Psoas muscle (tissue), 8 donors: ENCODE measurements around the gene FRY. TPM values are rescaled to one million over a fixed set of nuclear protein-coding genes. Genes with fewer than 3 reads are reported as not detected.
A peak's percentile ranks its signal among the peaks of the same experiment; 100 is the strongest.

ENCODE experiments used
- ATAC-seq, 4 donors: fragments of 200-7000 bp; cut with Tn5 transposase; one replicate each; pipeline ENCODE4 v1.9.1; 2020; ENCODE audit warnings: moderate library complexity in 3 of 4, mild to moderate bottlenecking in 2 of 4
- DNase-seq, 2 donors: peaks; one replicate each; pipeline ENCODE4 v3.0.0-alpha.2; 2020
- H3K27ac ChIP-seq: fragments of 200-600 bp; one replicate; pipeline ENCODE4 v1.8.0; 2022
- H3K27me3 ChIP-seq, 3 donors: fragments of 200-600 bp in 1 of 3; one replicate each; pipeline versions ENCODE4 v1.6.1 to v1.8.0; 2013 to 2022; ENCODE audit warnings: low read length in 2 of 3, mild to moderate bottlenecking in 2 of 3, moderate library complexity in 1 of 3; ENCODE audit not compliant: insufficient read depth in 3 of 3
- H3K36me3 ChIP-seq, 2 donors: fragments of 200-600 bp in 1 of 2; one replicate each; pipeline versions ENCODE4 v1.6.1 to v1.8.0; 2013 to 2022; ENCODE audit warnings: low read depth in 1 of 2, mild to moderate bottlenecking in 1 of 2, moderate library complexity in 1 of 2; ENCODE audit not compliant: insufficient read depth in 1 of 2
- H3K4me1 ChIP-seq: fragments of 200-600 bp; one replicate; pipeline ENCODE4 v1.8.0; 2022
- H3K4me3 ChIP-seq: fragments of 200-600 bp; one replicate; pipeline ENCODE4 v1.8.0; 2022; ENCODE audit warnings: mild to moderate bottlenecking
- H3K9me3 ChIP-seq: fragments of 200-600 bp; one replicate; pipeline ENCODE4 v1.8.0; 2022
- CTCF ChIP-seq: fragments of 200-600 bp; IDR thresholded peaks from one replicate; pipeline ENCODE4 v1.8.0; 2022; ENCODE audit warnings: antibody characterized with exemption
- WGBS, 3 donors: extraction: QIAGEN DNeasy Blood & Tissue Kit; methylation state at CpG; one replicate each; pipeline versions ENCODE4 v1.1.6 to v1.1.7; 2013; 5-methylcytosine and 5-hydroxymethylcytosine counted together
- intact Hi-C, 2 donors: fragments of 100-400 bp; cut with DNase I; formaldehyde crosslinking; loops; one replicate each; pipeline versions ENCODE4 v1.11.0 to v1.14.2; 2022
- polyA plus RNA-seq, 3 donors: library from polyadenylated mRNA; stranded (reverse); fragments of 200-250 nt; gene quantifications; one replicate each; pipeline ENCODE4 v1.2.3, GENCODE V29; 2013
- total RNA-seq, 4 donors: library from RNA; stranded (reverse); fragmentation: NEBNext Ultra II Directional in 2 of 4; extraction: Animal tissue kit (Norgen Biotek cat#: 25700) in 2 of 4; gene quantifications; one replicate each; pipeline versions ENCODE4 v1.2.1 to v1.2.4, GENCODE V29; 2021 to 2023
- donor health status: healthy with polysubstance abuse.
- donor health status: DM: no; HTN: no; CAD: no; lungs with moderate emphysema.
- donor health status: Bipolar disorder and iron deficiency.
- donor health status: healthy.
- donor health status: DM: yes; HTN: yes; CAD: no.
- donor health status: DM: no; HTN: no; CAD: no.
- donor health status: DM: no; HTN: no; CAD: no.
- donor health status: DM: yes; HTN: yes; CAD: no.

FRY gene
- total and polyA plus RNA-seq, 7 donors, result 7.1 to 56.9 (median 24.0) TPM

GRCh38 chr13:32282096-32282711 is 250.6 kb downstream of the FRY start:
- Histone ChIP-seq H3K4me3 (no peak overlapping the region), H3K27me3 (no peaks in the 10 kb centered on the region), H3K36me3 (peaks cover 6 to 67% of the 10 kb centered on the region in 2 donors), H3K4me1 (peaks cover 4% of the 10 kb centered on the region), H3K27ac (no peak overlapping the region), H3K9me3 (no peaks in the 10 kb centered on the region)
- ATAC-seq (no peak), DNase-seq (no peak)
- WGBS, 3 donors, result 83 to 87% (median 86%) methylated on average over 2 of the region's 2 CpGs
- intact Hi-C loops, result no loop called here
- TF ChIP-seq CTCF, result no peak

- 34 to 44% (median 44%) methylated on average over 6 of the region's 6 CpGs for WGBS, 3 donors
Observed at GRCh38 chr13:32284927-32285632, 253.5 kb downstream of the FRY start.

GRCh38 chr13:32285633-32285965 is 254.0 kb downstream of the FRY start:
- peak overlapping the region; percentile 26 for H3K27ac ChIP-seq
- WGBS, 3 donors, result 46 to 52% (median 50%) methylated on average over 4 of the region's 4 CpGs
- intact Hi-C loops, result no loop called here

More at GRCh38 chr13:32284927-32285632, 253.5 kb downstream of the FRY start:
- no peak for TF ChIP-seq CTCF
- Histone ChIP-seq H3K36me3 (peaks cover 3 to 55% of the 10 kb centered on the region in 2 donors), H3K27ac (peak overlapping the region; percentile 26), H3K4me1 (peaks cover 4% of the 10 kb centered on the region), H3K9me3 (no peaks in the 10 kb centered on the region), H3K27me3 (no peaks in the 10 kb centered on the region), H3K4me3 (no peak overlapping the region)
- no peak for ATAC-seq
- no peak for DNase-seq
- intact Hi-C loops, result no loop called here

GRCh38 chr13:32297206-32297605 is 265.6 kb downstream of the FRY start:
- Histone ChIP-seq H3K36me3 (peaks cover 2 to 41% of the 10 kb centered on the region in 2 donors), H3K4me1 (no peaks in the 10 kb centered on the region), H3K27ac (no peak overlapping the region), H3K9me3 (no peaks in the 10 kb centered on the region), H3K27me3 (peaks cover 0 to 7% (median 0%) of the 10 kb centered on the region in 3 donors), H3K4me3 (no peak overlapping the region)
- WGBS, 3 donors, result 74 to 86% (median 83%) methylated on average over 2 of the region's 2 CpGs
- intact Hi-C loops, result no loop called here
- TF ChIP-seq CTCF, result no peak
- DNase-seq, result no peak
- ATAC-seq, result no peak

More at GRCh38 chr13:32285633-32285965, 254.0 kb downstream of the FRY start:
- Histone ChIP-seq H3K4me1 (peaks cover 4% of the 10 kb centered on the region), H3K36me3 (peaks cover 3 to 55% of the 10 kb centered on the region in 2 donors), H3K27me3 (no peaks in the 10 kb centered on the region), H3K4me3 (no peak overlapping the region), H3K9me3 (no peaks in the 10 kb centered on the region)
- no peak for TF ChIP-seq CTCF
- ATAC-seq, result no peak
- no peak for DNase-seq
